ENCODE data around the gene LBX1. TPM values are rescaled to one million over a fixed set of nuclear protein-coding genes. Genes with fewer than 3 reads are reported as not detected.

LBX1 gene
- total and polyA plus RNA-seq, 2 donors = 0.11 TPM; not detected in 1

DNA sequence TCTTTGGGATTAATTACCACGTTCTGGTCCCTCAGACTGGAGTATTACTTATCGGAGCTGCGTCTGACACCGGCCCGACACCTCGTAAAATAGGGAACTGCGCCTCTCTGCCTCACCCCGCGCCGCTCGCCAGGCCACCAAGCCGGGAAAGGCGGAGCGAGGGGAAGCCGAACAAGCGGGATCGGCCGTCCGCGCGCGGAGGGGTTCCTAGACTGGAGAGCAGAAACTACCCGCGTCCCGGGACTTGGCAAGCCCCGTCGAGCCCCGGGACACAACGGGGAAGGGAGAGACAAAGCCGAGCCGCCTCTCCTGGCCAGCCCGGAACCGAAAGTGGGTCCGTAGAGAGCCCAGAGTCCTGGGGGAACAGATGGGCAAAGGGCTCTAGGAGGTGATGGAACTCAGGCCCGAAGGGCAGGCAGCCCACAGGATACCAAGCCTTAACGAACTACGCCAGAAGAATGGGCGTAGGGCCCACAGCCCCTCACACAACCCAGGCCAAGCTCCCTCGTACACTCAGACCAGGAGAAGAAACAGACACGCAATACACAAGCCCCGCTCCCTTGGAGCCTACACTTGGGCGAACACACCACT lies 6.5 kb downstream of the LBX1 start:
- H3K4me3 ChIP-seq (ENCODE audit: low read length in 2 of 2) = no peak overlapping the region
- peaks cover 0 to 2% of the 10 kb centered on the region in 2 donors for H3K9me3 ChIP-seq (ENCODE audit: control insufficient read depth in 2 of 2, insufficient read depth in 1 of 2, low read length in 1 of 2)
- no peak overlapping the region for H3K27ac ChIP-seq (ENCODE audit: low read depth in 1 of 2, low read length in 1 of 2)
- H3K36me3 ChIP-seq (ENCODE audit: control insufficient read depth in 2 of 2, insufficient read depth in 2 of 2, low read length in 1 of 2) = no peaks in the 10 kb centered on the region
- peaks cover 90 to 100% of the 10 kb centered on the region in 2 donors for H3K27me3 ChIP-seq (ENCODE audit: control insufficient read depth in 2 of 2, insufficient read depth in 1 of 2, low read length in 1 of 2)
- DNase-seq (ENCODE audit: low read depth in 6 of 9, low spot score in 9 of 9) = no peak
- 3% methylated on average over 42 of the region's 42 CpGs for WGBS
- peaks cover 0 to 9% of the 10 kb centered on the region in 2 donors for H3K4me1 ChIP-seq (ENCODE audit: control insufficient read depth in 2 of 2, insufficient read depth in 2 of 2, low read length in 2 of 2)

GRCh38 chr10:101221963-101222531 lies 7.2 kb downstream of the LBX1 start:
- WGBS = 10% methylated on average over 9 of the region's 9 CpGs
- Histone ChIP-seq H3K27me3 (ENCODE audit: control insufficient read depth in 2 of 2, insufficient read depth in 1 of 2, low read length in 1 of 2) (peaks cover 90 to 100% of the 10 kb centered on the region in 2 donors), H3K4me3 (ENCODE audit: low read length in 2 of 2) (no peak overlapping the region), H3K4me1 (ENCODE audit: control insufficient read depth in 2 of 2, insufficient read depth in 2 of 2, low read length in 2 of 2) (peaks cover 0 to 9% of the 10 kb centered on the region in 2 donors), H3K27ac (ENCODE audit: low read depth in 1 of 2, low read length in 1 of 2) (no peak overlapping the region), H3K9me3 (ENCODE audit: control insufficient read depth in 2 of 2, insufficient read depth in 1 of 2, low read length in 1 of 2) (peaks cover under 1 to 2% of the 10 kb centered on the region in 2 donors), H3K36me3 (ENCODE audit: control insufficient read depth in 2 of 2, insufficient read depth in 2 of 2, low read length in 1 of 2) (no peaks in the 10 kb centered on the region)
- DNase-seq (ENCODE audit: low read depth in 6 of 9, low spot score in 9 of 9) = no peak

- peaks cover 0 to 12% of the 10 kb centered on the region in 2 donors for H3K4me1 ChIP-seq (ENCODE audit: control insufficient read depth in 2 of 2, insufficient read depth in 2 of 2, low read length in 2 of 2)
- no peak for DNase-seq (ENCODE audit: low read depth in 6 of 9, low spot score in 9 of 9)
- H3K27me3 ChIP-seq (ENCODE audit: control insufficient read depth in 2 of 2, insufficient read depth in 1 of 2, low read length in 1 of 2) = peaks cover 90 to 100% of the 10 kb centered on the region in 2 donors
- H3K36me3 ChIP-seq (ENCODE audit: control insufficient read depth in 2 of 2, insufficient read depth in 2 of 2, low read length in 1 of 2) = no peaks in the 10 kb centered on the region
- H3K9me3 ChIP-seq (ENCODE audit: control insufficient read depth in 2 of 2, insufficient read depth in 1 of 2, low read length in 1 of 2) = peaks cover 2 to 5% of the 10 kb centered on the region in 2 donors
- H3K4me3 ChIP-seq (ENCODE audit: low read length in 2 of 2) = no peak overlapping the region
- H3K27ac ChIP-seq (ENCODE audit: low read depth in 1 of 2, low read length in 1 of 2) = no peak overlapping the region
- 18% methylated on average over 5 of the region's 5 CpGs for WGBS
These were observed 7.7 kb downstream of the LBX1 start for GRCh38 chr10:101221549-101221948.

DNA sequence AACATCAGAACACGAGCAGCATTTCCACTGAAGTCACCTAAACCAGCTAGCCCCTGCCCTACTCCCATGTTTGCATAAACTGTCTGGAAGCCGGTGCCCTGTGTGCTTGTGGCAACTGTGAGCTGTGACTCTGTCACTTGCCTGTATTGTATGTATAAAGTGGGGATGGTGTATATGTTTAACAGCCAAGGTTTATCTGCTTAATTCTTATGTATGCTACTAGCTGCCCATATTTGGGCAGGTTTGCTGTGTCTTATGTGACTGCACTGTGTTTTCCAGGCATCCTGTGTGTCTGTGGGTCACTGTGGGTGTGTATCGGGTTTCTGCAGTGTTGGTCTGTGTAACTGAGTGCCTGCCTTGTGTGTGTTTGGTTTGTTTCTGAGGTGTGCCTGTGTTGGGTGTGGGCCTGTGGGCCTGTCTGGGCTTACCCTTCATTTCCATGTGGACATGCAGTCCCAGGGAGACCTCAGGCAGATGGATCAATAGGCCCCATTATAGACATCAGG lies 9.3 kb downstream of the LBX1 start:
- no peak for DNase-seq (ENCODE audit: low read depth in 6 of 9, low spot score in 9 of 9)
- Histone ChIP-seq H3K4me1 (ENCODE audit: control insufficient read depth in 2 of 2, insufficient read depth in 2 of 2, low read length in 2 of 2) (peaks cover 0 to 2% of the 10 kb centered on the region in 2 donors), H3K27ac (ENCODE audit: low read depth in 1 of 2, low read length in 1 of 2) (no peak overlapping the region), H3K4me3 (ENCODE audit: low read length in 2 of 2) (no peak overlapping the region), H3K36me3 (ENCODE audit: control insufficient read depth in 2 of 2, insufficient read depth in 2 of 2, low read length in 1 of 2) (no peaks in the 10 kb centered on the region), H3K9me3 (ENCODE audit: control insufficient read depth in 2 of 2, insufficient read depth in 1 of 2, low read length in 1 of 2) (peaks cover 4 to 5% of the 10 kb centered on the region in 2 donors), H3K27me3 (ENCODE audit: control insufficient read depth in 2 of 2, insufficient read depth in 1 of 2, low read length in 1 of 2) (peaks cover 93 to 100% of the 10 kb centered on the region in 2 donors)
- 45% methylated on average over 3 of the region's 3 CpGs for WGBS

DNA sequence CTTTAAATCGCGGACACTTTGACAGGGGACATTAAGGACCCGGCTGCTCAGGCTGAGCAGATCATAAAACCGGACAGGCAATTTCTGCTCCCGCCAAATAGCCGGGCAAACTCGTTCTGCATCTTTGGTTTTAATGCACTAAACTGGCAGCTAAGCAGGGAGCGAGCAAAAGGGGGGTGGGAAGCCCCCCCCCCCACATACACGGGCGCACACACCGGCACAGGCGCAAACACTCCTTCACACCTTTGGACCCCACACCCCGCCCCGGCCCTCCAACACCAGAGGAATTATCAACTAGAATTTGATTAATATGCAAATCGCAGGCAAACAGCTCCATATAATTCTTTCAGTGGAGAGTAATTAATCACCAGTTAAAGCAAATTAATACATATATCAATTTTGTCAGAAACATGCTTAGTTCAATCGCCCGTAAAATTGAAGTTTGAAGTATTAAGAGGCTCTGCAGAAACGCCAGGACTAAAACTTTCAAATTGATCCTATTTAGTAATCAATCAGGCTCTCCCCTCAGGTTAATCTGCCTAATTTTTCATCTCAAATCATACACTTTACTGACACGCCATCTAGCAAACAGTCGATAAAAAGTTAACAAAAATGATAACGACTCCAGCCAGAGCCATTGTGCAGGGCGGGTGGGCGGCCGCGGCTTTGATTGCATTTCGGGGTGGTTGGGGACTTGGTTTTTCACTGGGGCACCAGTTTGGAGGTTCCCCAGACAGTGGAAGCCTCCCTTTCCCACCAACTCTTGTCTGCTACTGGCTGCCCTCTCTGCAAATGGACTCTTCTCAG lies 9.9 kb downstream of the LBX1 start:
- 18% methylated on average over 26 of the region's 26 CpGs for WGBS
- Histone ChIP-seq H3K27ac (ENCODE audit: low read depth in 1 of 2, low read length in 1 of 2) (no peak overlapping the region), H3K27me3 (ENCODE audit: control insufficient read depth in 2 of 2, insufficient read depth in 1 of 2, low read length in 1 of 2) (peaks cover 93 to 100% of the 10 kb centered on the region in 2 donors), H3K4me3 (ENCODE audit: low read length in 2 of 2) (no peak overlapping the region), H3K36me3 (ENCODE audit: control insufficient read depth in 2 of 2, insufficient read depth in 2 of 2, low read length in 1 of 2) (no peaks in the 10 kb centered on the region), H3K4me1 (ENCODE audit: control insufficient read depth in 2 of 2, insufficient read depth in 2 of 2, low read length in 2 of 2) (peaks cover 0 to 2% of the 10 kb centered on the region in 2 donors), H3K9me3 (ENCODE audit: control insufficient read depth in 2 of 2, insufficient read depth in 1 of 2, low read length in 1 of 2) (peaks cover 4 to 8% of the 10 kb centered on the region in 2 donors)
- DNase-seq (ENCODE audit: low read depth in 6 of 9, low spot score in 9 of 9) = no peak

DNA sequence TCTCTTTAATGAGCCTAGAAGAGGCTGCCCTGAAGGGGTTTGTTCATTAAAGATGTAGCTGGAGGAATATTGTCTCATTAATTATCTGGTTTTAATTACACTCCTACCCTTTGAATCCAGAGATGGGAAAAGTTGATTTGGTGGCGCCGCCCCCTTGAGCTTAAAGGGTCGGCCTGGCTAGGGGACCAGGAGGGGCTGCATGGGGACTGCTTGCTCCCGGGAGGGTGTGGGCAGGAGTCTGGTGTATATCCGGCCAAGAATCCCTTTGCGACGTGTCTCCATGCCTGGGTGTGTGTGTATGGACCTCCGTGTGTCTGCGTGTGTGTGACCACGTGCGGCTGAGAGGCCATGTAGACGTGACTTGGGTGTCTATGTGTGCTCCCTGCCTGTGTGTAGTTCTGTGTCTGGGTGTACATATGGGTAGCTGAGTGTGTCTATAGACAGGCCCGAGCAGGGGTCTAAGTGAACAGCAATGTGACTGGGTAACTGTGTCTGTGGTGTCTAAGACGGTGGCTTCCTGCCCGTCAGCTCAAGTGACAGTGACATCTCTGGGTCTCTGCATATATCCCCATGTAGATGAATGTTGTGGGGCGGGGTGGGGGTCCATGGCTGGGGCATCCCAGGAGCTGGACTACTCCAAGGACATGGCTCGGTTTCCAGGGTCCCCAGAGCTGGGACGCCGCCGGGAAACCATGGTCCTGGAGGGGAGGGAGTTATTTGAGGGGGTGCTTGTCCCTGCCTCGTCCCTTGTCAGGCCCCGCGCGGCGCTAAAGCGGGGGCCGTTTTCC lies 10.7 kb downstream of the LBX1 start:
- H3K27ac ChIP-seq (ENCODE audit: low read depth in 1 of 2, low read length in 1 of 2) = no peak overlapping the region
- no peaks in the 10 kb centered on the region for H3K36me3 ChIP-seq (ENCODE audit: control insufficient read depth in 2 of 2, insufficient read depth in 2 of 2, low read length in 1 of 2)
- H3K4me1 ChIP-seq (ENCODE audit: control insufficient read depth in 2 of 2, insufficient read depth in 2 of 2, low read length in 2 of 2) = peaks cover 0 to 7% of the 10 kb centered on the region in 2 donors

DNA sequence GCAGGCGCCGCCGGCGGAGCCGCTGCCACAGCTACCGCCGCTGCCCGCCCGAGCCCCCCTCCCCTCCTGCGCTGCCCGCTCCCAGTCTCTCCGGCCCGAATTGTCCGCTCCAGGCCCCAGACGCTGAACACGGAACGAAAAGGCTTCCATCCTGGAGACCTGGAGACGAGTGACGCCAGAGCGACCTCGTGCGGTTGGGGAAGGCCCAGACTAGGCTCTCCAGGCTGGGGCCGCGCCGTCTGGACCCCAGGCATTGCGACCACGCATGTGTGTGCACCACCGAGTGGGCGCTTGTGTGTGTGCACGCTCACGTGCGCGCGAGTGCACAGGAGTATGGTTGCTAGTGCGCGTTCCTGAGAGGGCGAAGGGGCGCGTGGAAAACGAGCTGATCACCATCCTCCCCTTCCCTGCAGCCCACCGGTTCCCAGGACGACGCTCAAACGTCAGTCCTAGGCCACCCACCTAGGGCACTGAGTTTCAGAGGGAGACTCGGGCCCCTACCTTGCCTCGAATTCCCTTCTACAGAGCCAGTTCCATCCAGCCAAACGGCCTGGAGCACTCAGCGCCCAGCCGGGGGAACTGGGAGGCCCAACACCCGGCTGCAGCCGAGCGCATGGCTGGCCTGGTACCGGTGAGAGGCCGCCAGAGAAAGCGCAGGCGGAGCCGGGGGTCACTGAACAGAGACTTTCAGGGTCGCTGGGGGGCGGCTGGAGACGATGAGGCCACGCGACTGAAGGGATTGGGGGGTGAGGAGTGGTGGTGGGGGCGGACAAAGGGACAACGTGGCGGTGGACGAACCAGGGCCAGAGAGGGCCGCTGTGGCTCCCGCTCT lies 11.6 kb downstream of the LBX1 start:
- DNase-seq (ENCODE audit: low read depth in 6 of 9, low spot score in 9 of 9) = peak in 1 of 9 donors; percentile 33
- Histone ChIP-seq H3K9me3 (ENCODE audit: control insufficient read depth in 2 of 2, insufficient read depth in 1 of 2, low read length in 1 of 2) (peaks cover 1 to 8% of the 10 kb centered on the region in 2 donors), H3K27ac (ENCODE audit: low read depth in 1 of 2, low read length in 1 of 2) (no peak overlapping the region), H3K4me1 (ENCODE audit: control insufficient read depth in 2 of 2, insufficient read depth in 2 of 2, low read length in 2 of 2) (peaks cover 0 to 7% of the 10 kb centered on the region in 2 donors), H3K4me3 (ENCODE audit: low read length in 2 of 2) (no peak overlapping the region), H3K27me3 (ENCODE audit: control insufficient read depth in 2 of 2, insufficient read depth in 1 of 2, low read length in 1 of 2) (peaks cover 87 to 100% of the 10 kb centered on the region in 2 donors), H3K36me3 (ENCODE audit: control insufficient read depth in 2 of 2, insufficient read depth in 2 of 2, low read length in 1 of 2) (no peaks in the 10 kb centered on the region)
- WGBS = 4% methylated on average over 68 of the region's 68 CpGs

More for the DNA sequence above, 10.7 kb downstream of the LBX1 start:
- Histone ChIP-seq H3K9me3 (ENCODE audit: control insufficient read depth in 2 of 2, insufficient read depth in 1 of 2, low read length in 1 of 2) (peaks cover 1 to 8% of the 10 kb centered on the region in 2 donors), H3K4me3 (ENCODE audit: low read length in 2 of 2) (no peak overlapping the region), H3K27me3 (ENCODE audit: control insufficient read depth in 2 of 2, insufficient read depth in 1 of 2, low read length in 1 of 2) (peaks cover 91 to 100% of the 10 kb centered on the region in 2 donors)
- 10% methylated on average over 27 of the region's 27 CpGs for WGBS
- no peak for DNase-seq (ENCODE audit: low read depth in 6 of 9, low spot score in 9 of 9)

- Histone ChIP-seq H3K27ac (ENCODE audit: low read depth in 1 of 2, low read length in 1 of 2) (no peak overlapping the region), H3K27me3 (ENCODE audit: control insufficient read depth in 2 of 2, insufficient read depth in 1 of 2, low read length in 1 of 2) (peaks cover 89 to 100% of the 10 kb centered on the region in 2 donors), H3K4me3 (ENCODE audit: low read length in 2 of 2) (no peak overlapping the region), H3K36me3 (ENCODE audit: control insufficient read depth in 2 of 2, insufficient read depth in 2 of 2, low read length in 1 of 2) (no peaks in the 10 kb centered on the region), H3K4me1 (ENCODE audit: control insufficient read depth in 2 of 2, insufficient read depth in 2 of 2, low read length in 2 of 2) (peaks cover 0 to 7% of the 10 kb centered on the region in 2 donors), H3K9me3 (ENCODE audit: control insufficient read depth in 2 of 2, insufficient read depth in 1 of 2, low read length in 1 of 2) (peaks cover 1 to 8% of the 10 kb centered on the region in 2 donors)
- 6% methylated on average over 21 of the region's 21 CpGs for WGBS
- DNase-seq (ENCODE audit: low read depth in 6 of 9, low spot score in 9 of 9) = no peak
These were observed 12.2 kb downstream of the LBX1 start for GRCh38 chr10:101217044-101217425.

All from thymus (tissue), 11 donors.